Forelimb muscle (tissue), 1 donor: Measurements from ENCODE around the gene MTARC1. TPM values are rescaled to one million over a fixed set of nuclear protein-coding genes. Genes with fewer than 3 reads are reported as not detected.
A peak's percentile ranks its signal among the peaks of the same experiment; 100 is the strongest.

Experiments
- DNase-seq: peaks from one replicate; pipeline ENCODE4 v3.0.0-alpha.2; 2013; ENCODE audit warnings: low read depth
- polyA plus RNA-seq: library from polyadenylated mRNA; unstranded; fragments of 120-200 nt; gene quantifications from one replicate; pipeline ENCODE4 v1.2.1, GENCODE V29; 2013; ENCODE audit not compliant: insufficient read length

The MTARC1 gene
- polyA plus RNA-seq, 1 donor, result 4.5 TPM

DNA sequence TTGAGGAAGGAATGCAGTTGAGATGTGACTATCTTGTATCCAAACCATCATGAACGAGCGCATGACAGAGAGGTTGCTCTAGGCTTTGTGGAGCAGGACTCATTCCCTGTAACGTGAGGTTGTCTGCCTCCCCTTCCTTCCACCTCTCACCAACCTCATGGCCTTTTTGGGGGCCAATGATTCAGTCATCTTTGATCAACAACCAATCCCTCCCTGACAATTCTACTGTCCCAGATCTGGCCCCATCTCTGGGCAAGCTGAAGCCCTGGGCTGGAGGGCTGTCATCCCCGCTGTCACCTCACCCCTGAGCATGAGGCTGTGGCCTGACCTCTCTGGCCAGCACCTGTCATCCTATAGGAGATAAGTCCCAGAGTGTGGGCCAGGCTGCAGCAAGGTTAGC, 19.7 kb downstream of the MTARC1 start:
- DNase-seq, result no peak

DNA sequence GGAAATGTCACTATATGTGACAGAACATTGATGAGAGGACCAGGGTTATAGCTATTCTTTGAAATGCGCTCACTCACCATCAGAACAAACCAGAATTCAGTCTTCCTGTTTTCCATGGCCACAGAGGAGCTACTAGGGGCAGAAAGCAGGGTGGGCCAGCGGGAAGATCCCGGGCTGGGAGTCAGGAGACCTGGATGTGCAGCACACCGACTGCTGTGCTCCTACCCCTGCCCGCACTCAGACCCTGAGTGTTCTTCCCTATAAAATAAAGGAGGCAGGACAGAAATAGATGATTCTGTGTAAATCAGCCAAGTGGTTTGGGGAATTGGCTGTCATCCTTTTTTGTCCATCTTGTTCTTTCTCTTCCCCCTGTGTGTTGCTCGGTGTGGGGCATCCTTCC, 21.0 kb downstream of the MTARC1 start:
- no peak for DNase-seq

DNA sequence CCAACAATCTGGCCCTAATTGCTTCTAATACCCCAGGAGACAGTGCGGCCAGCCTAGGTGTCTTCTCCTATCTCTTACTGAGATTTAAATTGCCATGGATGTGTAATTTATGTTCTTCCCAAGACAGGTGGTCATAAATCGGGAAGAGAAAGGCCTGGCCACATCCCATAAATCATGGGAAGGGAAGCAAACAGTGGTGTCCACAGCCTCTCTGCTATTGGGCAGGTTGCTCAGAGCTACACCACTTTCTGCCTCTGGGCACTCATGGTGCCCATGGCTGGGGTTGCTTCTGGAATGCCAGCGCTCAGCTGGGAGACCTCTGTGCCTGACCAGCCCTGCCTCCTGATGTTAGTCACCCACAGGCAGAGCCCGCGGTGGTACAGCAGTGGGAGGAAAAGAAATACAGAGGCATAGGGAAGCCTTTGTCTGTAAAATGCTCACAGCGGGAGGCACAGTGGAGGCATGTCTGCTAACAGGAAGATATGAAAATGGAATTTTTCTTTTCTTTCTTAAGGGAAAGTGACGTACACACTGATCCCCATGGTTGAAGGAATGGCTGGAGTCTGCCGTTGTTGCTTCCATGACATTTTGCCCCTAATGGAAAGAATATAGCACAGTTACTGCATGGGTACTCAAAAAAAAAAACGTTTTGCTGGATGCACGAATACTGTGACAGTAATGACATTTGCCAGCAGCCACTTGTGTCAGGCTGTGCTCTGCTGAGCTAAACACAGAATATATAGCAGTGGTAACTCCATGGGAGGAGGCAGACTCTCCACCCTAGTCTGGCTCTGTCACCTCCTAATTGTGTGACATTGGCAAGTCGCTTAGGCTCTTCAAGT, 21.9 kb downstream of the MTARC1 start:
- no peak for DNase-seq

DNA sequence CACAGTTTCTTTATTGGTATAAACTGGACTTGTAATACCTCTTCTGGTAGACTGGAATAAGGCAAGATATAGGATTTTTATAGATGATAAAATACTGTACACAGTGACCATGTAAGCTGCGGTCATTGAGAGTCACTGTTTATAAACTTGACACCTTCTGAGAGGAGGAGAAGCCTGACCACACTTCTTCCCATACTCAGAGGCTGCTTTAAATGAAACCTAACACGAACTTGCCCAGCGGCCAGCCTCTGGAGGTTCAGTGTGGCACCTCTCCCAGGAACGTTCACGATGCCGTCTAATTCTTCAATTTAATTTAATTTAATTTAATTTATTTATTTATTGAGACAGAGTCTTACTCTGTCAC, 22.5 kb downstream of the MTARC1 start:
- DNase-seq, result no peak

DNA sequence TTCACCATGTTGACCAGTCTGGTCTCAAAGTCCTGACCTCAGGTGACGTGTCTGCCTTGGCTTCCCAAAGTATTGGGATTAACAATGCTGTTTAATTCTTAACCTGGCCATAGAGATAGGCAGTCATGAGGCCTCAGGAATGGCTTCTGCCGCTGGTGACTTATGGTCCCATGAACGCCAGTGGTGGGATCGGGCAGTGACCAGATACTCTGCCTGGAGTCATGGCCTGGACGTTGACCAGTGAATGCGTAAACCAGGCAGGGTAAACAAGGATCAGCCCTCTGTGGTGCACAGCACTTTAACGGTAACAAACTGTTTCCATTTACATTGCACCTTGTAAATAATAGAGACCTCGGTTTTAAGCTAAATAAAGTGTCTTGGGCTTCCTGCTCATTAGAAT, 23.0 kb downstream of the MTARC1 start:
- no peak for DNase-seq

DNA sequence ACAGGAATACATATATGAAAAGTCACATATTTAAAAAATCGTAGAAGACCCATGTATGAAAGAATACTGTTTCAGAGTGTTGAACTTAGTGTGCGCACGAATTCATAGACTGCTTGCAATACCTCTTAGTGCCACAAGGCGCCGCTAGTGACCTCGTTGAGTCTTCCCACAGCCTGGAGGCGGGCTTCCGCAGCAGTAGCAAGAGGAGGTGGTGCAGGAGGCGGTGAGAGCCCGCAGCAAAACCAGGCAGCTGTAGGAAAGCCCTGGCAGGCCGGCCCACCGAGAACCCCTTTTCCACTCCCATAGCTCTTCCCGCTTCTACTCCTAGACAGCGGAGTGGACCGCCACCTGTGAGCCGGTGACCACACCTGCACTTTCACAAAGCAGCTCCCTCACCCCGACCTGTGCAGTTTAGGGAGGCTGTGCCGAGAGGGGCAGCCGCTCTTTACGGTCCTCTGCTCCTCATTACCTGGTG, 23.5 kb downstream of the MTARC1 start:
- DNase-seq, result peak; percentile 52

DNA sequence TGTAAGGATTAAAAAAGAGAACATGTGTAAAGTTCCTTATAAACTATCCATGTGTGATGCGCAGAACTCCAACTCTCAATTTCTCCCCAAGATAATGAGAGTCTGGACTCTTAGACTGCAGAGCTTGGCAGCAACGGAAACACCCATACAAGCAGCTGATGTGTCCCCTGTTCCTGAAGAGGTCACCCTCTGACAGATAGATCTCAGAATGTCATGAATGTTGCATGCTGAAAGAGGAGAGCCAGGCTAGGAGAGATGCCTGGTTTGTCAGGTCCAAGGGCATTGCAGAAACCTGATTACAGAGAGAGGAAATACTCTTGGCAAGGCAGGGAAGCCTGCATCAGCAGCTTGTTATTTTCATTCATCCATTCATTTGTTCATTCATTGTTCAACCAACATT, 24.2 kb downstream of the MTARC1 start:
- DNase-seq, result no peak

DNA sequence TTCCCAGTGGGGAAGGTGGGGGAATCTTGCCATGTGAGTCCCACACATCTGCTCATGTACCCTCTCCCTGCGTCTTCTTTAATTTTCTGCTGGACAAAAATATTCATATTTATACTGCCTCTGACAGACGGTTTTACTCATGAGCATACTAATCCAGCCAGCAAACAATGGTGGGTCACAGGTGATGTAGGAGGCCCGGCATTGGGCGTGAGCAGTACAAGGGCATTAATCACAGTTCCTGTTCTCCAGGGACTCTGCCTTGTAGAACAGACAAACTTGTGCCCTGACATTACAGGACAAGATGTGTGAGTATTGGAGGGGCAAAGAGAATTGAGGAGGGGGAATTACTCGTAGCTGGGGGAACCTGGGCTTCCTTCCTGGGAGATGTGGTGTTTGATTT, 25.0 kb downstream of the MTARC1 start:
- DNase-seq, result no peak

DNA sequence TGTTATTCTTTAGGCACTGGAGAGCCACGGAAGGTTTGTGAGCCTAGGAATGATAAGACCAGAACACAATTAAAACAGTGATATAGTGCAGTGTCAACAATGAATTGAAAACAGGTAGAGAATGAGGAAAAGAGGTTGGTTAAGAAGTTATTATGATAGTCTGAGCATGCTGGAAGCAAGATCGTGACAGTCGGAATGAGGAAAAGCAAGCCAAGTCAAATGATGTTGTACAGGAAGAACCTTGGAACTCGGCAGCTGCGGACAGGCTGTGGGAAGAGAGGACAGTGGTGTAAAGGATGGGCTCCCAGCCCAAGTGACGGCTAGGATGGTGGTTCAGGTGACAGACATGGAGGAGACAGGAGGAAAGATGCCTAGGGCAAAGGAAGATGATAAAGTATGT, 25.6 kb downstream of the MTARC1 start:
- DNase-seq, result no peak

DNA sequence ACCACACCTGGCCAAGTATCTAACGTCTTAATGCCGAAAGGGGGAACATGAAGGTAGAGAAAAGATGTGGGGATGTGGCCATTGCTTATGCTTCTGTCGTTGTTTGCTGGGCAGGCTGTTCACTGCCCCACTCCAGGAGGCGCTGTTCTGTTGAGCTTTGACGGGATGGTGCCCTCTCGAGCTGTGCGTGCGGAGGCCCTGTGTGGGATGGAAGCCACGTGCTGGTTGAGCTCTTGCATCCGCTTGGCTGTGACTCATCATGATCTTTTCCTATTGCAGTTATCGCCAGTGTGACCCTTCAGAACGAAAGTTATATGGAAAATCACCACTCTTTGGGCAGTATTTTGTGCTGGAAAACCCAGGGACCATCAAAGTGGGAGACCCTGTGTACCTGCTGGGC, 26.3 kb downstream of the MTARC1 start:
- no peak for DNase-seq

DNA sequence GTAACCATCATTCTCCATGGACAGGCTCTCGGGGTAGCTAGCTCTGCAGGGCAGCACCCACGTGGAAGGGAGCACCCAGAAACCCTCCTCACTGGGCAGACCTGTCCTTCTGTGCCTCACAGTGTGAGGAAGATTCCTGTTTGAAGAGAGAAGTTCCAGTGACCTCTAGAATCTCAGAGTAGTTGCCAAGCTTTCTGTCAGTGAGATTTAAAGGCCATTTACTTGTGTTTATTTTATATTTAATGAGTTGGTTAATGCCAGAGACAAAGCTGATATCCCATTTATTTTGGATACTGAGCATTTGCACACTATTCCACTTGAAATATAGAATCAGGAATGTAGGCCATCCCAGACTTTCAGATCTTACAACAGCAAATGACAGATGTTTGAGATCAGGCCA, 28.7 kb downstream of the MTARC1 start:
- DNase-seq, result no peak

DNA sequence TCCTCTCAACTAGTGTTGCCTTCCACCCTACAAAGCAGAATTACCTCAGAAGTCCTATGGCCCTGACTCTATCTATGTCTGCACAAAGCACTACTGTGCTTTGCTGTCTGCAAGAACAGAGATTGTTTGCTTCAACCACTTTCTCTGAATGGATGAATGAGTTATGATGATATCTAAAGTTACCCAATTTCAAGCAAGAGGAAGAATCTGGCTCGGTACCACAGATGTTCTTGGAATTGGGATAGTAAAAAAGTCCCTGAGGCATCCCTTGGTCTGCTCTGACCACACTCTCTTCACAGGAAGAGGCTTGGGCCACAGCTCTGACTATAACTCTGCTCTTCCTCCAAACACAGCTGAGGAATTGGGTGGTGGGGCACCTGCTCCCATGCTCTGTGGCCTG, 31.2 kb downstream of the MTARC1 start:
- no peak for DNase-seq

DNA sequence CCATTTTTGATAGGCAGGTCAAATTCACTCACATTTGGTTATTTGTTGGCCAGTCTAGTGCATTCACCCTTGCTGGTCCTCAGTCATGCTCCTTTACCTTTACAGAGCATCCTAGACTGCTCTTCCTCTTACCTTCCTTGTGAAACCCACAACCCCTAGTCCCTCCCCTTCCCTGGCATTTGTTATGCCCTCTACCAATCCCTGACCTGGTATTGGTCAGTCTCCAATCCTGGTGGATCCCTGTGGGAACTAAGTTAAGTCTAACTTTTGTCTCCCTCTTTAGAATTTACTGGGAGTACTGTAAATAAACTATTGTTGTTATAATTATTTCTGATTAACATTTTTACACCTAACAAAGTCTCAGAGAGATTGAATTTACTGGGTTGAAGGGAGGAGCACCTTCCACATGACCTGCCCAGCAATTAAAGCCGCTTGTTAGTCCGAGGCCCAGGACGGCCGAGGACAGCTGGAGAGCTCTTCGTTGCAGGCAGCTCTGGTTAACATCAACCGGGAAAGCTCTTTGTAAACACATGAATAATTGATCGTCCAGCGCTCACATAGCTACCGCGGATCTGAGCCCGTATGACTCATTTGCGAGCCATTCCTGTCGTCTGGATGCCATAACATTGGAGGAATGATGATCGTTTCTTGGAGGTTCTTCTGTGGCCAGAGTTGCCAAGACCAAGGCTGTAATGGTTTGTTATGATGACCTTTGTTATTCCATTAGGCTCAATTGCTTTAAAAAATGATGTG, 31.9 kb downstream of the MTARC1 start:
- DNase-seq, result no peak

DNA sequence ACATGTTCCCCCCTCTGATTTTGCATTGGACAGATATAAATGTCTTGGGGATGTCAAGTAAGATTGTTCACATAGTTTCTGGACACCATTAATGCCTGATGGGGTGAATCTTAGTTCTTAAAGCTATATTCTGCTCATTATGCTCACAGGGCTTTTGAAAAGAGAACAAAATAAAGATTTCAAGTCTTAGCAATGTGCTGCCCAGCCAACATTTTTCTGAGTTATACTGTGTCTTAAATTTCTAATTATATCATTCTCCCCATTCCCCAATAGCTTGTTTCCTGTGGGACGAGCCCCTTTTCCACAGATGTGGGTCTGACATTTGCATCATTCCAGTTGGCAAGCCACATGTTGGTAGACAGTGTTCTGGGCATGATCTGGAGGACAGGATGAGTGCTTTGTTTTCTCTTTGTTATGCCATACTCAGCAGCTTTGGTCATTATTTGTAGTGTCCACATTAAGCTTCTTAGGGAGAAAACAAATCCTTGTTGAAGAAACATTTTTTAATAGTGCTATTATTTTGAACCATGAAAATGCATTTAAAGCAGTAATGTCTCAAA, 32.8 kb downstream of the MTARC1 start:
- no peak for DNase-seq

DNA sequence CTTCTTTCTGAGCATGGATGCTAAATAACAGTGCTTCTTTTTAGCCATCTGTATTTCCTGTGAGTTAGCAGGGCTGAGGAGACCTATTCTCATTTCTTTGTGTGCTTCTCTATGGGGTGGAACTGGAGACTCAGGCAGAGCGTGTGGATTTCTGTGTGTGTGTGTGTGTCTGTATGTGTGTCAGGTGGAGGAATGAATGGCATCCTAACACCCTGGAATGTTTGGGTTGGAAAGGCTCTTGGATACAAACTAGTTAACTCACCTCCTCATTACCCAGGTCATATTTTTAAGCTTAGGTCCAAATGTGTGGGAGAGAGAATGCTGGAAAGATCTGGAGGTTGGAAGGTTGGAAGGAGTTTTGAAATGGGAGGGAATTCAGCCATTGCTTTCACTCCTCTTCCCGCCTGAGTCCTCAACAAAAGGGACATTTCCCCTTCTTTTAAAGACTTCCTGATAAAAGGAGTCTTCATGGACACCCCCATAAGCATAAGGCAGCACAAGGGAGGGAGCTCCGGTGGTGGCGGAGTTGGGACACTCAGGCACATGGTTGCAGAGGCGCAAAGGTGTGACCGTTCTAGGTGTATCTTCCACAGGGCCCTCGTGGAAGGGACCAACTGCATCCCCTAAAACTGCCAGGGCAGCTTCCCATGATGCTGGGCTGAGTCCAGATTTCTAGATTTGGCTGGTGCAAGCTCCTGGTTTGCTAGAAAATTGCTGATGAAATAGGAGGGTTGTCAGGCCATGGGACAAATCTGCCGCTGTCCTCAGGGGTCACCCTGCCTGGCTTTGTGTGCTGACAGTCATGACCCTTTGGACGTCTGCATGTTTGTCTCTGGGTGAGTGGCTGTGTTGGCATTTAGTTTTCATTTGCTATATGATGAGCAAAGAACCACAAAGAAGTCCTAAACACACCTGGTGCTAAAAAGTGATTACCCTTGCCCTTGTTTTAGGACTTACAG, 37.6 kb downstream of the MTARC1 start:
- no peak for DNase-seq

DNA sequence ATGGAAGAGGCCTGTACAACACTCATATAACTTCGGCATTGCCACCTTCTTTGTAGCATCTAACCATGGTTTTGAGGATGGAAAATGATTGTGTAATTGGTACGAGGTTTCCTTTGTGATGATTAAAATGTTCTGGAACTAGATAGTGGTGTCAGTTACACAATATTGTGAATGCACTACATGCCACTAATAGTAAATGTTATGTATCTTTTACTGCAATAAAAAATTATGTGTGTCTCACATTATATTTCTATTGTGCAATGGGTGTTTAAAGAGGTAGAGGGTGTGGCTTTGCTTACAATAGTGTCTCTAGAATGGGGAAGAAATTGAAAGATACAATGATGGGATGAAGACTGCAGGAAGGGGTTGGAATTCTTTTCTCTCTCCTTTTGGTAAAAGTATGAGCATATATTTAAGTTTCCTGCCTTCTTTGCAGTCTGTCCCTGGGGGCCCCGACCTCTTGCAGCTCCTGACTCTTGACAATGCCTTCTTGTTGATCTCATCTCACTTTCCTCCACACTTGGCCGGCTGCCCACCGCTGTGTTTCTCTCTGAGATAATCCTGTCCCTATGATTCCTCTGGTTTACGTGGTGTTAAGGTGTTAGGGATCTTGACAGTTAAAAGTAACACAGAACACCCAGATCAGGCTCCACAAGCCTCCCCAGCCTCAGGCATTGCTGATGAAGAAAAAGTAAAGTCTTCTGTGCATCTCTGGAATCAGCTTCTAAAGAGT, 39.3 kb downstream of the MTARC1 start:
- DNase-seq, result no peak

DNA sequence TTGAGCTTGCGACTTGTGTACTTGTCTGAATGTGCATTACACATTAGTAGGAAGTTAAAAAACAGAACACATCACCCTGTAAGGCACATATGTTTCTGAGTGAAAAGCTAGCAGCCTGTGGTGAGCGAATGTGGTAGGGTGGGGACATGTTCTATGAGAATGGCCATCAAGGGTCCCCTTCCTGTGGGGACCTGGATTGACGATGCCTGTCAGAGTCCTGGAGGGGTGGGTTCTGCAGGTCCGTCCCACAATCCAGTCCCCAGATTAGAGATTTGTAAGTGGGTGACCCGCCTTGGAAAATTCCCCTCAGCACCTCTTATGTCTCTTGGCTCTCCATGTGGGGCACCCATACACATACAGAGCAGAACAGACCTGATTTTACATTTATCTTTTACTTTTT, 40.0 kb downstream of the MTARC1 start:
- DNase-seq, result no peak

DNA sequence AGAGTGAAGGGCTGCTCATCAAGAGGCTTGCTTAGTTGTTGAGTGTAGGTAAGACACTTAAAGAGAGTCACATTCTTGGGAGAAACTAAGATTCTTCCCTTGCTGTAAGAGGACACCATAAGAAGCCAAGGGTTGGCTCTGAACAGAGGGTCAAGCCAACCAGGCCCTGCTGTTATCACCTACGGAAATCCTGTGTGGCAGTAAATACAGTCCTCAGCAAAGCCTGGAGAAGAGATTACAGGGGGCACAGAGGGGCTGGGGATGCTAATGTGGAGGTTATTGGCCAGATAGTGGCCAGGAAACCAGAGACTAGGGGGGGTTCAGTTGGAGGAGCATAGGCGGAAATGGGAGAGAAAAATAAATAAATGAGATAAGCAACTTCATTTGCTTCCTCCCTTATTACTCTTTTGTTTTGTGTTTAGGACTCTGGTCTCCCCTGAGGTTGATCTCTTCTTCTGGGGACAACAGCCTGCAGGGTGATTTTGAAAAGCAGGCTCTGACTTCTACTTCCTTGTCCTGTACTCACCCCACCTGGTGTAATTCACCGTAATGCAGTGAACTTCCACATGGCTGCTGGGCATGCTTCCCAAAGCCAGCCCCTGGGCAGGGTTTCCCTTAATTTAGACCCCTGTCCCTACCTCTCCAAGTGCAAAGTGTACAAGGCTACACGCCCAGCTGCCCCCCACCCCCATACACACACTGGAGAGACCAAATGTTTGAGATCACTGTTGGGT, 40.9 kb downstream of the MTARC1 start:
- DNase-seq, result no peak

DNA sequence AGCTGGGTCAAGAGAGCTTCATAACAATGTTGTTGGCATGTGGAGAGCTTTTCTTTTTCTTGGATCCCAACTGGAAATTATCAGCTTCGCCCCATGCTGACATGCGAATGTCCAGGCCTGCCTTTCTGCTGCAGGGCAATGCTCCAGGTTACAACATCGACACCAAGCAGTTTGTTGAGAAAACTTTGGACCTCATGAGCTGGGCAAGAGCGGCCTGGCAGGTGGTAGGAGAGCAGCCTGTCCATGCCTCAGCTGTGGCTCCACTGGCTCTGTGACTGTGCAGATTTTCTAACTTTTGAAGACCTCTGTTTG, 41.4 kb downstream of the MTARC1 start:
- DNase-seq, result no peak

DNA sequence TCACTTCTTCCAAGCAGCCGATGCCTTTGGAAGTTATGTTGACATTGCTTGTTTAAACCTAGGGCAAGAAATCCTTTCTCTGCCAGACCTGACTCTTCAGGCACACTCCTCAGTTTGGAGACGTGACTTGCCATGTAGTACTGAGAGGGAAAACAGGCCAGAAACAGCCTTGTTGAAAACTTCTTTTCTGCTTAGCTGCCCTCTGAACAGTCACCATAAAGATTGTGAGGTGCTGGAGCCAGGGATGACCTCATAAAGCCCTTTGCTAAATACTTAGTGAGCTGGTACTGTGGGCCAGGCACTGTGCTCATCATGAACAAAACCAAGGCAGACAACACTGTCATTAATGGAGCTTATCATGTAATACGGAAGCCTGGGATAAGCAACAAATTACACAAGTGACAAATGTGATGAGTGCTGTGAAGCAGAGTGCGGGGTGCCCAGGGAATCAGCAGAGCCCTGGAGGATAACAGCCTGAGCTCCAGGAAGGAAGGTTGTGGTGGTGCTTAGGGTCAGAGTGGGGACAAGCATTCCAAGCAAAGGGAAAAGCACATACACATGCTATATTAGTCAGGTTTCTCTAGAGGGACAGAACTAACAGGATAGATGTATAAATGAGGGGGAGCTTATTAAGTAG, 42.4 kb downstream of the MTARC1 start:
- no peak for DNase-seq
